A172 (cell line): ENCODE data around the gene CEP170. TPM values are rescaled to one million over a fixed set of nuclear protein-coding genes. Genes with fewer than 3 reads are reported as not detected.
"Not testable (repeated sequence)": the region's sequence is repeated elsewhere in the genome, so short reads cannot be mapped to it uniquely, and the experiment has no call there.

Source experiments
- DNase-seq: peaks from one replicate; pipeline ENCODE4 v3.0.0-alpha.2; 2015; ENCODE audit warnings: low spot score
- total RNA-seq: library from RNA; depleted of rRNA; stranded (reverse); fragments of >200 nt; shearing (Covaris generic); gene quantifications from 2 replicates; pipeline ENCODE4 v1.2.3, GENCODE V29; 2014

The CEP170 gene
- total RNA-seq, 1 experiment from 2014 or later: 179 TPM

DNA sequence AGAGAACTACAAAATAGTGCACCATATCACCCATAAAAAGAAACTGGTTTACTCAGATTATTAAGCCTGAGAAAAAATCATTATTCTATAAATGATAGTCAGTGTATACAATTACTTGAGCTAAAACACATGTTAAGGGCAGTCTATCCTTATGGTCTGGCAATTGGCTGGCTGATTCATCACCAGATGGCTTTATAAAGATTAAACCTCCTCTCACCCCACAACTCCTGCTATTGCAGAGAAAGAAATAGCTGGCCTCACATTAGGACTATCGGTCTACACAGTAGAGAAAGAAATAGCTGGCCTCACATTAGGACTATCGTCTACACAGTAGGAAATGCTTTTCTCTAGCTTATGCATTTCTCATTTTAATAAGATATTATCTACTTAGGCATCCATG lies 21.2 kb downstream of the CEP170 start:
- peak; percentile 45 for DNase-seq

DNA sequence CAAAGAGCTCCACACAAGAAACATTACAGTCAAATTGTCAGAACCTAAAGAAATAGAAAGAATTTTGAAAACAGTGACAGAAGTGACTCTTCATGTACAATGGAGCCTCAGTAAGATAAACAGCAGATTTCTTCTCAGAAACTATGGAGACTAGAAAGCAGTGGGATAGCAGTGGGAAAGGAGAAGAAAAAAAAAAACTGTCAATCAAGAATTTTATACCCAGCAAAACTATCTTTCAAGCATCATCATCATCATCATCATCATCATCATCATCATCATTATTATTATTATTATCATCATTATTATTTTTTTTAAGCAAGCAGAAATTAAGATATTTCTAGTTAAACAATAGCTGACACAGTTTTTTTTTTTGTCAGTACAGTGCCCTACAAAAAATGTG lies 24.2 kb downstream of the CEP170 start:
- peak; percentile 39 for DNase-seq

DNA sequence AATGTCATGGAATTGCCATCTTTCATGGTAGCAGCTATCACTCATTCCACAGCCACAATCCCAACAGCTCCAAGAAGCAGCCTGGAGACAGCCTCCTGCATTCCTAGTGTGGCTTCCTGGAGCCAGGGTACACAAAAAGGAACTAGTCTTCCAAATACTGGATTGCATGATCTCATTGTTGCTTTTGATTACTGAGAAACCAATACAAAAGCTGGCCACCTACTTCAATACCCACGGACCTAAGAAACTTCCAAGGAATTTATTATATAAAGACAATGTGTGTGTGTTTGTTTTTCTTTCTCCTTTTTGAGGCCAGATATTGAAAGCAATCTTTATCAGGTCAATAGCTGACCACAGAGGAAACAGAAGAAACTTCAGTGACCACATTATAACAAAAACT lies 25.6 kb downstream of the CEP170 start:
- no peak for DNase-seq

DNA sequence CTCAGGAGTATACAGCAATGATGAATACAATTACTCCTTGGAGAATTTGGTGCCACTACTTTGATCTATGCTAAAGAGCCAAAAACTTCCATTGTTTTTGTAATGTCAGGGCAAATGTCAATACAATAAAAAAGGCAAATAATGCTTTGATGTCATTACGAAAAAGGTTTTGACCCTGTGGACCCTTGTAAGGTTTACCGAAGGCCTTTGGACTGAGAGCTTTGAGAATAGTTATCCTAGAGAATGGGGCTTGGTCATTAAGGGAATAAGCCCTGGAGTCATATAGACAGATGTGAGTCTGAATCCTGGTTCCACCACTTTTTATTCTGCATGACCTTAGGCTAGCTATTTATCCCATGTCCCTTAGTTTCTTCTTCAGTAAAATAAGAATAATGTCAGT lies 27.5 kb downstream of the CEP170 start:
- DNase-seq: no peak

DNA sequence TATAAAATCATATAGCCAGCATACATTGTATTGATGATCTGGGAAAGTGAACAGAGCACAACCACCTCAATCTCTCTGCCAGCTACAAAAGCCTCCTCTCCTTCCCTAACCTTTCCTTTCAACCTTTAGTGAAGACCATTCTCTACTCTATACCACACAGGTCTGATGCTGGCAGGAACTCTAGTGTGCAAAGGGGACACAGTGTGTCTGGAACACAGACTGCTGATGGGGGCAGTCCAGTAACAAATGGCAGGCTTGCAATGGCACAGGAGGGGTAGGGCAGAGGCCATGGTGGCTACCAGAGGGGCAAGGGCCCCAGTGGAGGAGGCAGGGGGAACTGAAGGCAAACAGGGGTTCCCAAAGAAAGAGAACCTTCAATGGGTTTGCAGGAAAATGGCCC lies 37.0 kb downstream of the CEP170 start:
- DNase-seq: no peak

DNA sequence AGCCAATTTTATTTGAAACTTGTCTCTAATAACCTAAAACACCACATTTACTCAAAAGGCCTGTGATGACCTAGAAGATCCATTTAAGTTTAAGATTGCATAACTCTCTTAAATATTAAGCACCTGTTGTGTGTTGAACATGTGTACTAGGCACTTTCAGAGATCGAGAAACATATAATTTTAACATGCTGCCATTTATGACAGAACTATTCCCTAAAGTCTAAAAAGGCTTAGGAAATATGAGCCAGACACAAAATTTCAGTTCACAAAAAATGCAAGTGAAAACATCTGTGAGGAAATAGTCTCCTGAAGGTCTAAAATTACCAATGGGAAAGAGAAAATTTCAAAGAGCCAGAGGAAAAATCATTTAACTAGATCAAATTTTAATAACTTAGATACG lies 37.7 kb downstream of the CEP170 start:
- no peak for DNase-seq

DNA sequence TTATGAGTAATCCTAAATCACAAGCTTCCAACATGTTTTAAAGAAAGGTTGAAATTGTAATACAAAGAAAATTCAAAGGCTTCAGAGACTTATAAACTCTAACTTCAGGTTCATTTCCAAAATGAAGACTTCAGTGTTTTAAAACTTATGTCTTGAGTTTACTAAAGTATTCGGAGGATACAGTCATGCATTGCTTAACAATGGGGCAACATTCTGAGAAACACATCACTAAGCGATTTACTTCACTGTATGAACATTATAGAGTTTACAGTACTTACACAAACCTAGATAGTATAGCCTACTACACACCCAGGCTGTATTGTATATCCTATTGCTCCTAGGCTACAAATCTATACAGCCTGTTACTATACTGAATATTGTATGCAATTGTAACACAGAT lies 38.3 kb downstream of the CEP170 start:
- DNase-seq: no peak

DNA sequence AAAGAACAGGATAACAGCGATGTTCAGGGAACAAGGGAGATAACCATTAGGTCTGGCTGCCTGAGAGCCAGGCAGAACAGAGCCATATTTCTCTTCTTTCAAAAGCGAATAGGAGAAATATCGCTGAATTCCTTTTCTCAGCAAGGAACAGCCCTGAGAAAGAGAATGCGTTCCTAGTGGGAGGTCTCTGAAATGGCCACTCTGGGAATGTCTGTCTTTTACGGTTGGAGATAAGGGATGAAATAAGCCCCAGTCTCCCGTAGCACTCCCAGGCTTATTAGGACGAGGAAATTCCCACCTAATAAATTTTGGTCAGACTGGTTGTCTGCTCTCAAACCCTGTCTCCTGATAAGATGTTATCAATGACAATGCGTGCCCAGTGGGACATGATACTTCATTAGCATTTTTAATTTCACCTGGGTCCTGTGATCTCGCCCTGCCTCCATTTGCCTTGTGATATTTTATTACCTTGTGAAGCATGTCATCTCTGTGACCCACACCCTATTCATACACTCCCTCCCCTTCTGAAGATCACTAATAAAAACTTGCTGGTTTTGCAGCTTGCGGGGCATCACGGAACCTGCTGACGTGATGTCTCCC lies 39.7 kb downstream of the CEP170 start:
- not testable (repeated sequence) for DNase-seq

DNA sequence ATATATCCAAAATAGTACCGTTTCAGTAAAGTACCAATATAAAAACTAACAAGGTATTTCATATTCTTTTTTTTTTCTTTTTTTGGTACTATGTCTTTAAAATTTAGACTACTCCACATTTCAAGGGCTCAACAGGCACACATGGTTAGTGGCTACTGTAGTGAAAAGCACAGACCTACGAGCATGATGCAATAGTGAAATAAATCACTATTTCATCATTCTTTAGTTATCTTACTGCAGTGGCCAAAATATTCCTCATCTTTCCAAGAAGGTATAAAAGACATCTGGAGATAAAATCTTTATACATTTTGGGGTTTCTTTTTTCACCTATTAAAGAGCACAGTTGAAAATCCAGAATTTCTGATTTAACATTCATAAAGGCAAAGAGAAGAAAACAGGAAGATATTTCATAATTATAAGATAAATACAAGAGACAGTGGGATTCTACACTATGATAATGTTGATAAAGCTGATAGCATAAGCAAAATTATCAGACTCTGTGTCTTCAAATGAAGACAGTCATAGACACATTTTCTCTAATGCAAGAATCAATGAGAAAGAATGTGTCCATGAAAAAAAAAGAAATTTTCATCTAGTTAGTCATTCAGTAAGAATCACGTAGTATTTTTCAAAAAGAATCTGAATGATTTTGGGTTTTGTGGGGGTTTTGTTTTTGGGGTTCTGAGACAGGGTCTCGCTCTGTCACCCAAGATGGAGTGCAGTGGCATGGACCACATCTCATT lies 41.9 kb downstream of the CEP170 start:
- DNase-seq: peak; percentile 49

DNA sequence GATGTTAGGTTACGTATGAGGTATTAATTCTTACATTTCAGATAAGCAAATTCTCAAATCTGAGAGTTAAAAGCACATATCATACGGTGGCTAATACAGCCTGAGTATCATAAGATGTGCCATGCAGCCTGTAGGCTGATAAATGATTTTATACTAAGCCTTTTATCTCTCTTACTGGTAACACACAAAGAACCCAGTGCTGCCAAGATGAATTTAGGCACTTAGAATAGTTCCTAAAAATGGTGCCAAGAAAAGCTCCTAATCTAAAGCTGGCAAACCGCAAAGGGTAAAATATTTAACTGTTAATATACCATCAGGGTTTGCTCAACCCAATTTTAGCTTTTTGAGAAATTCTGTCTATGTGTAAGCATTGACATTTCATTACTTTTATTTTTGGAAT lies 43.1 kb downstream of the CEP170 start:
- DNase-seq: peak; percentile 72

DNA sequence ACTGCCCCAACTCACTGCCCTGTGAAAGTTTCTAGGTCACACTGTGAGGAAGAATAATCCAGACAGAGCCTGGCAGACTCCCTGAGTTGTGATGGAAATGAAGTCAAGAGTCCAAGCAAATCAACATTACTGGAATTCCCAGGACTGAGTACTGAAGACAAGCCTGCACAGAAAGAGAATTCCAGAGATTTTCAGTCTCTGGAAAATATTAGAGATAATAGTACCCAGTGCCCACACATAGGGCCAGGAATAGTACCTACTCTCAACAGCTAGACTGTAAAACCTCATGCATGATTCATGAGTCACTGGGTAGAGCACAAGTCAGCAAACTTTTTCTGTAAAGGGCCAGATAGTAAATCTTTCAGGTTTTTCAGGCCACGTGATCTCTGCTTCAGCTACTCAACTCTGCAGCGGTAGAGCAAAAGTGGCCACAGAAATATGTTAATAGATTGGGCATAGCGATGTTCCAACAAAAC lies 50.0 kb downstream of the CEP170 start:
- peak; percentile 95 for DNase-seq

DNA sequence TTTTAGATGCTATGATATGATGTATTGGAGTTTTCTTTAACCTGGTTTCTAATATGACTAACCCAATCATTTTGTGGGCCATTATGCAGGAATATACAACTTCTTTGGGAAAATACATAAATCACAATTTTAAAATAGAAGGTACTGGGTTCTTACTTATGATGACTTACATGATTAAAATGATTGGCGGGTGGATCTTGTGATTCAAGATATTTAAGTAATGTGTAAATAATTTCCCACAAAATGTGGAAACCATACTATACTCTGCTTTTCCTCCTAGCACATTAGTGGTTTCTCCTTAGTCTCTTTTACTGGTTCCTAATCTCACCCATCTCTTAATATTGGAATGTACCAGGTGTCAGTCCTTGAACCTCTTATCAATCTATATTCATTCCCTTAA lies 50.7 kb downstream of the CEP170 start:
- not testable (repeated sequence) for DNase-seq

DNA sequence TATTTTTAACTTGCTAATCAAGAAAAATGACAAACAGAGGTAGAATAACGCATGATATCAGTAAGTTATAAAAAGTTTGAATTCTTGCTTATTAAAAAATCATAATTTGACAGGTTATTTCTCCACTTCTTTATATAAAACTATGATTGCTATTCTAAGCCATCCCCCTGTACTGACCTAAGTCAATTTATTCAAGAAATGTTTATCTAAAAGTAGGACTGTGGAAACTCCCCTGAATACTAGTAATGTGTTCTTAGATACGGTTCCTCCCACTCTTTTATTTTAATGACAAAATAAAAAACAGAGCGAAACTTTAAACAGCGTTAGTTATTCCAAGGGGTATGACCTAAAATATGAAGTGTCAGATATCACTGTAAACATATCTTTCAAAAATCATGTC lies 51.9 kb downstream of the CEP170 start:
- DNase-seq: not testable (repeated sequence)

DNA sequence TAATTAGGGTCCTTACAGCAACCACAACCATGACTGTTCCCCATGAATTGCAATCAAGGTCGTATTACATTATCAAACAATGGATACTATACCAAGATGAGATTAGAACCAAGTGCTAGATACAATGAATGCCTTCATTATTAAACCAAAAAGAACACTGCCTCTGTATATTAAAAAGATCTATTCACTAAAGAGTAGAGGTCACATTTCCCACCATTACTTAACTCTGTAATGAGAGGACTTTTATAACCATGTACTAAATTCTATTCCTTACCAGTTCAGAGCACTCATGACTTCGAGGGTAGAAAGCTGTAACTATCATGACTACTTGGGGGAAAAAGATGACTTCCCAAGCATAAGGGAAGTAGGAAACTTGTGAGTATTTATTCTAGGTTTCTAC lies 53.8 kb downstream of the CEP170 start:
- not testable (repeated sequence) for DNase-seq

DNA sequence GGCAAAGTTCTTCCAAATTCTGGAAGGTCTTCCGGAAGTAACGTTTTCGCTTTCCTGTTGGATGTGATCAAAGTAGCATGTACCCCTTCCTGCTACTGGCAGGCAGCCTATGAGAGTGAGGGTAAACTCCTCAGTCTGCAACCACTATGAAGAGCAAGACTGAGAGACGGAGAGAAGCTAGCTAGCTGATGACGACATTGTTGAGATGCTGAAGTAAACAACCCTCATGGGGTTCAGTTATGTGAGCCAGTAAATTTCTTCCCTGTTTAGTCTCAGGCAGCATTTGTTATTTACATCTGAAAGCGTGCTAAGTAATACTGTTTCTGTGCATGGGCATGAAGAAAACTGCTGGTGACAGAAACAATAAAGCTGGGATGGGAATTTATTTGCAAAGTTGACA lies 57.6 kb downstream of the CEP170 start:
- DNase-seq: not testable (repeated sequence)

DNA sequence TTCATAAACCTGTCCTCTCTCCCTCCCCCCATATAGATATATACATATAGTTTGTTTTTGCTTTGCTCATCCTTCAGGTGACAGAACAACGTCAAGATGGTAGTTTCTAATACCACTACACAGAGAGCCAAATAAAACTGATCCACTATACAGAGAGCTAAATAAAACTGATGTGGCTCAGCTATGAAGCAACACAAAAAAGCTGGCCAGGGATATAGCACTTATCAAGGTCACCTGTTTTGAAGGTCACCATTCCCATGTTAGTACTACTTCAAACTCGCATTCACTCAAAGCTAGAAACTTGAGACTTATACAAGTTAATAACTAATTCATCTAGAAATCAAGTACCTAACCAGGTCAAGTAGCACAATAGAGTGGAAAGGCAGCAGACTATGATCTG lies 61.8 kb downstream of the CEP170 start:
- not testable (repeated sequence) for DNase-seq

DNA sequence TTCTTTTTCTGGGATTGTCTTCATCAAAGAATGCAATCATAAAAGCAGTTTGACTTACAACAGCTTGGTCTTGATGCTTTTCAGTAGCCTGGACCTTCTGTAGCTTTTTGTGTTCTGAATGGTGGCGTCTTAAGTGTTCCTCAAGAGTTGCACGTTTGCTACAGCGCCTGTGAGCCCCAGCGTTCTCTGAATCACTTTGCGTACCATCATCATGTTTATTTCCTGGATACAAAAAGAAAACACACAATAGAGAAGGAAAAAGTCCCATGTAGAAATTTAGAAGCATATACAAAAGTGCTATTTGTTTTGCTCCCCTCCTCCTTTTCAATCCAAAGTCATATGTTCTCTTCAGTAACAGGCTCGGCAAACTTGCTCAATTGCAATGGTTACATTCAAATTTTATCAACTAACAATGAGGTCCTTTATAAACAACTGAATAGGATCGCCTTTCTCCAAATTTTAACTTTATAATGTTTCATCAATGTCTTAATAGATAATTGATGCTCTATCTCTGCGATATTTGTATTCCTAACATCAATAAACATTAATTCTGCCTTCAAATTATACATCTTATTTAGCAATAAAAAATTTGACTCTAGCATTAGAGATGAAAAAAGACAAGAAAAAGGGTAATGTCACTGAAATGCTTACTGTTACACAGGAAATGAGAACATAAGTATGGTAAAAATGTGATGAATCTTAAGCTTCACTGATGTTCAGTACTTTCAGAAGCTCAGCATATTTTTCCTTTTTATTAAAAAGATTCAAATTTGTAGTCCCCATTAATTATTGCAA lies 68.7 kb downstream of the CEP170 start:
- DNase-seq: not testable (repeated sequence)

DNA sequence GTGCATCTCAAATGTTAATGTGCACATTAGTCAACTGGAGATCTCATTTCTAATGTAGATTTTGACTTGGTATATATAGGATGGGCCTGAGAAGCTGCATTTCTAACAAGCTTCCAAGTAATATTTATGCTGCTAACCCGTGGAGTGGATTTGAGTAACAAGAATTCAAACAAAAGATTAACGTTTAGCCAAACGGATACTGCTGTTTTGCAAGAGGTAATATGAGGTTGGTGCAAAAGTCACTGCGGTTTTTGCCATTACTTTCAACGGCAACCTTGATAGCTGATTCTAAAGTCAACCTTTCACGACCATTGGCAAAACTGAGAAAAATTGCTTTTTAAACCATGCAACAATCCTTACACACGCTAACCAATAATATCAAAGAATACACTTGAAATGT lies 70.3 kb downstream of the CEP170 start:
- not testable (repeated sequence) for DNase-seq

DNA sequence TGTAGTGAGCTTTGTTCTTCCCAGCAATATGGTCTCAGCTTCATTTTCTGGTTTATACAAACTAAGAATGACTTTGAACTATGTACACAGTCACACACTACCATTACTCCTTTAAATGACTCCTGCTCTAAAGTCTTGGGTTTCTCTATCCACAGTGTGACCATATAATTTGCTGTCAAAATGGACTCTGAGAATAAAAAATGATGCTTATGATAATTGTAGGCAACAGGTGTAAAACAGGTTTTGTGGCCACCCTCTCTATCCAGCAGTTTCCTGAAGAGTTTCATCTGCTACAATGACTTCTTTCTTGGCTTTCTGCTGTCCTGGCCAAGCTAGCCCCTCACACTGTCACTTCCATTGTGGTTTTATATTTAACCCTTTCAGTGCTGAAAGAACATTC lies 71.4 kb downstream of the CEP170 start:
- not testable (repeated sequence) for DNase-seq

DNA sequence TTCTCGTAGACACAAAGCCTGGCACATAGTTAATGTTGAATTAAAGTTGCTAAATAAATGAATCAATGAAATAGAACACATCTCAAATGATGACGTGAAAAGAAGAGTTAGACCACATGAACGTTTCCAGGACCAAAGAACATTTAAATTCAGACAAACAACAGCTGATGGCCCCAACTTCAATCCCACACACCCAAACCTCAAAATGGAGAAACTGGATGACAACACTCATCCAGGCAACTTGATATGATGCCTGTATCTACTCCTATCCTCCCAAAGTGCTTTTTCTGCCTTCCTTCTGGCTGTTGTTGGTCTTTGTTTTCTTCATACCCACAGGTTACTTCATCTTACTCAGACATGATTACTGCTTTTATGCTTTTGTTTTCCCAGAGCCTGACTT lies 71.9 kb downstream of the CEP170 start:
- DNase-seq: not testable (repeated sequence)

DNA sequence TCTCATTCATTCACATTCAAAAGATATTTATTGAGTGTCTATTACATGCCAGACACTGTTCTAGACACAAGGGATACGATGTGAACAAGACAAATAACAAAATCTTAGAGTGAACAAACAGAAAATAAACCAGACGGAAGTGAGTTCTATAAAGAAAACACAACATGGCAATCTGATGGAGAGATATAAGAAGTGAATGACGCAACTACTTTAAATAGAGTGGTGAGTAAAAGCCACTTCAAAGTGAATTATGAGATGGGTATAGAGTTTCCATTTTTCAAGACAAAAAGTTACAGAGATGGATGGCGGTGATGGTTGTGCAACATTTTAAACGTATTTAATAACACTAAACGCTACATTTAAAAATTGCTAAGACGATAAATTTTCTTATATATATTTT lies 75.4 kb downstream of the CEP170 start:
- no peak for DNase-seq

DNA sequence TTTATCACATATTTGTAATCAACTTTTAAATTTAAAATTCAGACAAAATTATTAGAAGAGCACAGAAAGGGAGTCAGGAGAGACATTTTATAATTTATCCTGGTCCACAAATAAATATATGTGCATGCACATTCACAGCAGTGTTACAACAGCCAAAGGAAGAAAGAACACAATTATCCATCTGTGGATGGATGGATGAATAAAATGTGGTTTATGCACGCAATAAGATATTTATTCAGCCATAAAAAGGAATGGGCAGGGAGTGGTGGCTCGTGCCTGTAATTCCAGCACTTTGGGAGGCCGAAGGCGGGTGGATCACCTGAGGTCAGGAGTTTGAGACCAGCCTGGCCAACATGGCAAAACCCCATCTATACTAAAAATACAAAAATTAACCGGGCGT lies 77.3 kb downstream of the CEP170 start:
- DNase-seq: not testable (repeated sequence)
